IPS-18c (cell line): ENCODE measurements around the gene PCDH9.

ENCODE experiments used
- H3K4me3 ChIP-seq: 2 replicates; pipeline ENCODE4 v1.7.0; 2013; ENCODE audit warnings: low read depth, mild to moderate bottlenecking, low read length, moderate library complexity; ENCODE audit not compliant: insufficient read depth
- H3K9me3 ChIP-seq: one replicate; pipeline ENCODE4 v1.6.1; 2013; ENCODE audit warnings: mild to moderate bottlenecking, low read length, moderate library complexity; ENCODE audit not compliant: control insufficient read depth, insufficient read depth

PCDH9 gene

GRCh38 chr13:67192751-67193150 lies 37.4 kb downstream of the PCDH9 start:
- Histone ChIP-seq H3K9me3 (no peaks in the 10 kb centered on the region), H3K4me3 (no peak overlapping the region)

- H3K4me3 ChIP-seq = no peak overlapping the region
- no peaks in the 10 kb centered on the region for H3K9me3 ChIP-seq
These were observed 43.1 kb downstream of the PCDH9 start for GRCh38 chr13:67186995-67187569.

- H3K4me3 ChIP-seq = no peak overlapping the region
- no peaks in the 10 kb centered on the region for H3K9me3 ChIP-seq
These were observed 45.9 kb downstream of the PCDH9 start for GRCh38 chr13:67184247-67184646.

GRCh38 chr13:67183151-67183550 lies 47.0 kb downstream of the PCDH9 start:
- Histone ChIP-seq H3K4me3 (no peak overlapping the region), H3K9me3 (no peaks in the 10 kb centered on the region)

GRCh38 chr13:67175836-67176459 lies 54.2 kb downstream of the PCDH9 start:
- H3K4me3 ChIP-seq = no peak overlapping the region

GRCh38 chr13:67168384-67168783 lies 61.8 kb downstream of the PCDH9 start:
- Histone ChIP-seq H3K9me3 (no peaks in the 10 kb centered on the region), H3K4me3 (no peak overlapping the region)

More at GRCh38 chr13:67175836-67176459, 54.2 kb downstream of the PCDH9 start:
- no peaks in the 10 kb centered on the region for H3K9me3 ChIP-seq

GRCh38 chr13:67167420-67167819 lies 62.7 kb downstream of the PCDH9 start:
- Histone ChIP-seq H3K4me3 (no peak overlapping the region), H3K9me3 (no peaks in the 10 kb centered on the region)

- Histone ChIP-seq H3K4me3 (no peak overlapping the region), H3K9me3 (no peaks in the 10 kb centered on the region)
These were observed 69.0 kb downstream of the PCDH9 start for GRCh38 chr13:67161176-67161575.

GRCh38 chr13:67158903-67159302 lies 71.2 kb downstream of the PCDH9 start:
- Histone ChIP-seq H3K4me3 (no peak overlapping the region), H3K9me3 (no peaks in the 10 kb centered on the region)

GRCh38 chr13:67156723-67157060 lies 73.4 kb downstream of the PCDH9 start:
- no peak overlapping the region for H3K4me3 ChIP-seq
- H3K9me3 ChIP-seq = no peaks in the 10 kb centered on the region

GRCh38 chr13:67155898-67156722 lies 74.0 kb downstream of the PCDH9 start:
- H3K9me3 ChIP-seq = no peaks in the 10 kb centered on the region
- H3K4me3 ChIP-seq = no peak overlapping the region

- Histone ChIP-seq H3K9me3 (no peaks in the 10 kb centered on the region), H3K4me3 (no peak overlapping the region)
These were observed 78.1 kb downstream of the PCDH9 start for GRCh38 chr13:67152085-67152484.

GRCh38 chr13:67151652-67152051 lies 78.5 kb downstream of the PCDH9 start:
- Histone ChIP-seq H3K9me3 (no peaks in the 10 kb centered on the region), H3K4me3 (no peak overlapping the region)

GRCh38 chr13:67150608-67151007 lies 79.5 kb downstream of the PCDH9 start:
- Histone ChIP-seq H3K9me3 (no peaks in the 10 kb centered on the region), H3K4me3 (no peak overlapping the region)

GRCh38 chr13:67148161-67148571 lies 82.0 kb downstream of the PCDH9 start:
- no peak overlapping the region for H3K4me3 ChIP-seq
- no peaks in the 10 kb centered on the region for H3K9me3 ChIP-seq

GRCh38 chr13:67147342-67148133 lies 82.6 kb downstream of the PCDH9 start:
- no peak overlapping the region for H3K4me3 ChIP-seq
- no peaks in the 10 kb centered on the region for H3K9me3 ChIP-seq

GRCh38 chr13:67146523-67147130 lies 83.5 kb downstream of the PCDH9 start:
- no peak overlapping the region for H3K4me3 ChIP-seq
- H3K9me3 ChIP-seq = no peaks in the 10 kb centered on the region
